DND-41 (cell line): ENCODE measurements around the gene MACF1.

Source experiments
- ATAC-seq: fragments of 200-7000 bp; cut with Tn5 transposase; 3 replicates; pipeline ENCODE4 v1.9.1; 2021; ENCODE audit warnings: low read depth; ENCODE audit not compliant: insufficient read depth
- DNase-seq: peaks from one replicate; pipeline ENCODE4 v3.0.0-alpha.2; 2020
- H2AFZ ChIP-seq: 2 replicates; pipeline ENCODE4 v1.6.0; 2012; ENCODE audit warnings: low read depth, low read length
- H3K27ac ChIP-seq: 2 replicates; pipeline ENCODE4 v1.5.1; 2012; ENCODE audit warnings: low read length, inconsistent platforms
- H3K27me3 ChIP-seq: fragments of 200-600 bp; sonication (generic); 2 replicates; pipeline ENCODE4 v1.6.0; 2012; ENCODE audit warnings: low read length, mild to moderate bottlenecking, inconsistent platforms; ENCODE audit not compliant: insufficient read depth, poor library complexity
- H3K36me3 ChIP-seq: 2 replicates; pipeline ENCODE4 v1.5.1; 2012; ENCODE audit warnings: low read length, inconsistent platforms; ENCODE audit not compliant: insufficient read depth
- H3K4me1 ChIP-seq: 2 replicates; pipeline ENCODE4 v1.5.1; 2012; ENCODE audit warnings: mild to moderate bottlenecking, low read length; ENCODE audit not compliant: insufficient read depth
- H3K4me2 ChIP-seq: 2 replicates; pipeline ENCODE4 v1.6.0; 2012; ENCODE audit warnings: mild to moderate bottlenecking, moderate library complexity, low read length, inconsistent platforms; ENCODE audit not compliant: insufficient read depth
- H3K4me3 ChIP-seq, 2 experiments: fragments of 200-600 bp in 1 of 2; shearing (Covaris generic) in 1 of 2; 2 replicates each; pipeline ENCODE4 v1.5.1; 2012 to 2016; ENCODE audit warnings: inconsistent platforms in 2 of 2, low read length in 2 of 2, mild to moderate bottlenecking in 2 of 2, low read depth in 1 of 2, moderate library complexity in 1 of 2
- H3K79me2 ChIP-seq: 2 replicates; pipeline ENCODE4 v1.6.0; 2012; ENCODE audit warnings: low read length, inconsistent platforms; ENCODE audit not compliant: insufficient read depth
- H3K9ac ChIP-seq: 2 replicates; pipeline ENCODE4 v1.6.0; 2012; ENCODE audit warnings: low read depth, mild to moderate bottlenecking, inconsistent platforms, low read length, moderate library complexity
- H3K9me3 ChIP-seq: 2 replicates; pipeline ENCODE4 v1.5.1; 2012; ENCODE audit warnings: low read length, moderate library complexity, mild to moderate bottlenecking, inconsistent platforms; ENCODE audit not compliant: insufficient read depth, severe bottlenecking
- H4K20me1 ChIP-seq: 2 replicates; pipeline ENCODE4 v1.6.0; 2012; ENCODE audit warnings: low read length; ENCODE audit not compliant: insufficient read depth
- EZH2 ChIP-seq: IDR thresholded peaks from 3 replicates; pipeline ENCODE4 v1.6.1; 2012; ENCODE audit warnings: borderline replicate concordance, low read depth, mild to moderate bottlenecking, moderate library complexity, low read length, inconsistent platforms; ENCODE audit not compliant: severe bottlenecking
- TF ChIP-seq, protein P1 (sequence below): IDR thresholded peaks from 2 replicates; pipeline ENCODE4 v1.5.1; 2012; ENCODE audit warnings: borderline replicate concordance, low read length, moderate library complexity, mild to moderate bottlenecking; ENCODE audit not compliant: poor library complexity, severe bottlenecking; ENCODE audit errors: extremely low read depth

Gene MACF1

DNA sequence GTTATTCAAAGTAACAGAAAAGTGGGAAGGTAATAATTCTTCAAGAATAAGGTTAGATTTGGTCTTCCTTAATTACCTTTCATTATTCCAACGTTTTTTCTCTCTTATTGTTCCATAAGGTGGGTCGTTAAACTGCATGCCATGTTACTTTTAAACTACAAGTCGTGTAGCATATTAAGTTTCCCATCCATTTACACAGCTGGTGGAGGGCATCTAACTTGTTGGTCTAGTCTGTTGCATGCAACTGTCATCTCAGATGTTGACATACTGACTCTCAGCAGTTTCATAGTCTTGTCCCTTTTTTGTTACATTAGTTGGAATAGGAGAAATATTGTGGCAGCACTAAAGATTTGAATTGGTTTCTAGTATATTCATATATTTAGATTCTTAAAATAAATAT is 232.3 kb downstream of the MACF1 start:
- H3K27me3 ChIP-seq: no peaks in the 10 kb centered on the region
- no peaks in the 10 kb centered on the region for H3K4me1 ChIP-seq
- H3K4me2 ChIP-seq: no peak overlapping the region
- no peak for DNase-seq
- H3K9me3 ChIP-seq: no peaks in the 10 kb centered on the region
- H2AFZ ChIP-seq: no peak overlapping the region
- no peak for TF ChIP-seq EZH2
- TF ChIP-seq, protein P1, sequence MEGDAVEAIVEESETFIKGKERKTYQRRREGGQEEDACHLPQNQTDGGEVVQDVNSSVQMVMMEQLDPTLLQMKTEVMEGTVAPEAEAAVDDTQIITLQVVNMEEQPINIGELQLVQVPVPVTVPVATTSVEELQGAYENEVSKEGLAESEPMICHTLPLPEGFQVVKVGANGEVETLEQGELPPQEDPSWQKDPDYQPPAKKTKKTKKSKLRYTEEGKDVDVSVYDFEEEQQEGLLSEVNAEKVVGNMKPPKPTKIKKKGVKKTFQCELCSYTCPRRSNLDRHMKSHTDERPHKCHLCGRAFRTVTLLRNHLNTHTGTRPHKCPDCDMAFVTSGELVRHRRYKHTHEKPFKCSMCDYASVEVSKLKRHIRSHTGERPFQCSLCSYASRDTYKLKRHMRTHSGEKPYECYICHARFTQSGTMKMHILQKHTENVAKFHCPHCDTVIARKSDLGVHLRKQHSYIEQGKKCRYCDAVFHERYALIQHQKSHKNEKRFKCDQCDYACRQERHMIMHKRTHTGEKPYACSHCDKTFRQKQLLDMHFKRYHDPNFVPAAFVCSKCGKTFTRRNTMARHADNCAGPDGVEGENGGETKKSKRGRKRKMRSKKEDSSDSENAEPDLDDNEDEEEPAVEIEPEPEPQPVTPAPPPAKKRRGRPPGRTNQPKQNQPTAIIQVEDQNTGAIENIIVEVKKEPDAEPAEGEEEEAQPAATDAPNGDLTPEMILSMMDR: no peak
- H3K36me3 ChIP-seq: peaks cover 92% of the 10 kb centered on the region
- H3K27ac ChIP-seq: no peak overlapping the region
- H3K9ac ChIP-seq: no peak overlapping the region
- no peak overlapping the region for H3K4me3 ChIP-seq
- no peaks in the 10 kb centered on the region for H3K79me2 ChIP-seq
- no peak for ATAC-seq
- no peaks in the 10 kb centered on the region for H4K20me1 ChIP-seq

DNA sequence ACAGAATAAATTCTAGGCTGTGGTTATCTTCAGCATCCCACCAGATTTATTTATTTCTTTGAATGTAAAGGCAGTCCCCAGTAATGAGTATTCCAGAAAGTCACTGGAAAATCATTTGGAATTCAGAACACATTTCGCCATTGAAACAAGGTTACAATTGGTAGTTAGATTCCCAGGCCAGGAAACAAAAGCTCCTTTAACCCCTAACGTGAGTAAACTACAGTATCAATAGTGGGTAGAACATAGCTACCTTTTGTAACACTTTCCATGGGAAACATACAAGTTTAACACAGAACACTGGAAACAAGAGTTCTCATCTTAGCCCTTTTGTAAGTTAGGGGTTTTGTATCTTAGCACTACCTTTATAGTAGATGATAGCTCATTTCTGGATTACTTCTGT is 233.5 kb downstream of the MACF1 start:
- Histone ChIP-seq H3K27ac (no peak overlapping the region), H3K79me2 (no peaks in the 10 kb centered on the region), H3K27me3 (no peaks in the 10 kb centered on the region), H3K4me2 (no peak overlapping the region), H3K36me3 (peaks cover 92% of the 10 kb centered on the region), H3K9ac (no peak overlapping the region), H3K9me3 (no peaks in the 10 kb centered on the region), H4K20me1 (no peaks in the 10 kb centered on the region), H2AFZ (no peak overlapping the region), H3K4me1 (no peaks in the 10 kb centered on the region), H3K4me3 (no peak overlapping the region)
- TF ChIP-seq, protein P1: no peak
- TF ChIP-seq EZH2: no peak
- no peak for ATAC-seq
- no peak for DNase-seq

DNA sequence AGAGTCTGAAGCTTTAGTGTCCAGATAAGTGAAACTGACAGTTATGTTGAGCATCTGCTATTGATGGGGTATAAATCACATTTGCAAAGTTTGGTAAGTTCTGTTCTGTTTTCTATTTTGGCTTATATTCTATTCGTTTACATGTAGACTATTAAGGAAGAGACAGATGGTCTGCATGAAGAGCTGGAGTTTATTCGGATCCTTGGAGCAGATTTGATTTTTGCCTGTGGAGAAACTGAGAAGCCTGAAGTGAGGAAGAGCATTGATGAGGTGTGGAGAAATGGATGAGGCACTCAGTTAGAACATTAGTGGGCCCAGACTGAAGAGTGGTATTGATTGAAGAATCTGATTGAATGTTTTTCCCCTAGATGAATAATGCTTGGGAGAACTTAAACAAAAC is 236.4 kb downstream of the MACF1 start:
- no peak overlapping the region for H3K4me2 ChIP-seq
- H3K9ac ChIP-seq: no peak overlapping the region
- H3K27ac ChIP-seq: no peak overlapping the region
- no peaks in the 10 kb centered on the region for H3K79me2 ChIP-seq
- no peak for TF ChIP-seq EZH2
- TF ChIP-seq, protein P1: no peak
- H3K4me3 ChIP-seq: no peak overlapping the region
- no peaks in the 10 kb centered on the region for H3K9me3 ChIP-seq
- H3K27me3 ChIP-seq: no peaks in the 10 kb centered on the region
- H3K4me1 ChIP-seq: no peaks in the 10 kb centered on the region
- peaks cover 91% of the 10 kb centered on the region for H3K36me3 ChIP-seq
- DNase-seq: no peak
- no peak overlapping the region for H2AFZ ChIP-seq
- no peaks in the 10 kb centered on the region for H4K20me1 ChIP-seq
- no peak for ATAC-seq

DNA sequence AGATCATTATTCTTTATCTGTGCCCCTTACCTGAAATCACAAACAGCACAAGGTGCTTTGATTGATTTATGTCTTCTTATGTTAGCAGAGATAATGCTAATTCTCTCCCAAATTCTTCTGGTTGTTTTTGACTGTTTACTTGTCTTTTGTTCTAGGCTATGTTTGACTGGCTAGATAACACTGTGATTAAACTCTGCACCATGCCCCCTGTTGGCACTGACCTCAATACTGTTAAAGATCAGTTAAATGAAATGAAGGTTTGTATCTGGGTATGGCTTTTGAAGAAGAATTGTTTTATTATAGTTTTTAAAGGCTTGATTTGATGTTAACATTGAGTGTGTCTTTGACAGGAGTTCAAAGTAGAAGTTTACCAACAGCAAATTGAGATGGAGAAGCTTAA is 237.3 kb downstream of the MACF1 start:
- Histone ChIP-seq H3K4me3 (no peak overlapping the region), H3K27ac (no peak overlapping the region), H3K79me2 (no peaks in the 10 kb centered on the region), H4K20me1 (no peaks in the 10 kb centered on the region), H3K4me2 (no peak overlapping the region), H3K9me3 (no peaks in the 10 kb centered on the region), H3K36me3 (peaks cover 89% of the 10 kb centered on the region), H2AFZ (no peak overlapping the region), H3K4me1 (no peaks in the 10 kb centered on the region), H3K9ac (no peak overlapping the region), H3K27me3 (no peaks in the 10 kb centered on the region)
- ATAC-seq (no peak), DNase-seq (no peak)
- TF ChIP-seq EZH2: no peak
- TF ChIP-seq, protein P1: no peak
